ENCODE data around the gene ERCC6L.
A peak's percentile ranks its signal among the peaks of the same experiment; 100 is the strongest.

The ERCC6L gene, protein sequence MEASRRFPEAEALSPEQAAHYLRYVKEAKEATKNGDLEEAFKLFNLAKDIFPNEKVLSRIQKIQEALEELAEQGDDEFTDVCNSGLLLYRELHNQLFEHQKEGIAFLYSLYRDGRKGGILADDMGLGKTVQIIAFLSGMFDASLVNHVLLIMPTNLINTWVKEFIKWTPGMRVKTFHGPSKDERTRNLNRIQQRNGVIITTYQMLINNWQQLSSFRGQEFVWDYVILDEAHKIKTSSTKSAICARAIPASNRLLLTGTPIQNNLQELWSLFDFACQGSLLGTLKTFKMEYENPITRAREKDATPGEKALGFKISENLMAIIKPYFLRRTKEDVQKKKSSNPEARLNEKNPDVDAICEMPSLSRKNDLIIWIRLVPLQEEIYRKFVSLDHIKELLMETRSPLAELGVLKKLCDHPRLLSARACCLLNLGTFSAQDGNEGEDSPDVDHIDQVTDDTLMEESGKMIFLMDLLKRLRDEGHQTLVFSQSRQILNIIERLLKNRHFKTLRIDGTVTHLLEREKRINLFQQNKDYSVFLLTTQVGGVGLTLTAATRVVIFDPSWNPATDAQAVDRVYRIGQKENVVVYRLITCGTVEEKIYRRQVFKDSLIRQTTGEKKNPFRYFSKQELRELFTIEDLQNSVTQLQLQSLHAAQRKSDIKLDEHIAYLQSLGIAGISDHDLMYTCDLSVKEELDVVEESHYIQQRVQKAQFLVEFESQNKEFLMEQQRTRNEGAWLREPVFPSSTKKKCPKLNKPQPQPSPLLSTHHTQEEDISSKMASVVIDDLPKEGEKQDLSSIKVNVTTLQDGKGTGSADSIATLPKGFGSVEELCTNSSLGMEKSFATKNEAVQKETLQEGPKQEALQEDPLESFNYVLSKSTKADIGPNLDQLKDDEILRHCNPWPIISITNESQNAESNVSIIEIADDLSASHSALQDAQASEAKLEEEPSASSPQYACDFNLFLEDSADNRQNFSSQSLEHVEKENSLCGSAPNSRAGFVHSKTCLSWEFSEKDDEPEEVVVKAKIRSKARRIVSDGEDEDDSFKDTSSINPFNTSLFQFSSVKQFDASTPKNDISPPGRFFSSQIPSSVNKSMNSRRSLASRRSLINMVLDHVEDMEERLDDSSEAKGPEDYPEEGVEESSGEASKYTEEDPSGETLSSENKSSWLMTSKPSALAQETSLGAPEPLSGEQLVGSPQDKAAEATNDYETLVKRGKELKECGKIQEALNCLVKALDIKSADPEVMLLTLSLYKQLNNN

DNA sequence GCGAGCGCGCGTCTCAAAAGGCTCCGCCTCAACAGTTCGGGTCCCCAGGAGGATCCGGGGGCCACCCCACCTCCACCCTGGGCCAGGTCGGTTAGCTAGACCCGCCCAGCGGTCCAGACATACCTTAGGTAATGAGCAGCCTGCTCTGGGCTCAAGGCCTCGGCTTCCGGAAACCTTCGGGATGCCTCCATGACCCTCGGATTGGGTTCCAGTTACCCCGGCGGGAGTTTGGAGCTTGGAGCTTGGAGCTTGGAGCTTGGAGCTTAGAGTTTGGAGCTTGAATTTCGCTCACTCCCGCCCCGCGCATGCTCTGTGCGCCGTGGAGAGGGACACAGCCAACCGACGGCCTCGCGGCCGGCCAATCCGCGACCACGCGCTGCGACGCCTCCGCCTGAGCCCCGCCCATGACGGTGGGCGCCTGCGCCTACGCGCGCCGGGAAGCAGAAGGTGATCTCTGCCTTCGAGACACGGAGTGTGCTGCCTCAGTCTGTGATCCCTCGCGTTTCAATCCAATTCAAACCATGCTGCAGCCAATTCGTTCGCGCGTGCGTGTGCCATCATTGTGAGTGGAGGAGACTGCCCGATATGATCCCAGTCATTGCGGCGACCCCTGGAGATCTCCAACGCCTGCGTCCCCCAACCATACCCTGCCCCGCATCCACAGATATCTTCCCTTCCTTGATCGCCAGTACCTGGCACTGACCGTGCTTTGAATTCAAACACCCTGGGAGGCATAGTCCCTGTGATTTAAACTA, at the start of gene ERCC6L:
TSS of gene ERCC6L (minus strand) at position 307 of the 755 bp plus-strand sequence. CDS start at position 191, 116 bp downstream.
- DNase-seq = peak; percentile 84

DNA sequence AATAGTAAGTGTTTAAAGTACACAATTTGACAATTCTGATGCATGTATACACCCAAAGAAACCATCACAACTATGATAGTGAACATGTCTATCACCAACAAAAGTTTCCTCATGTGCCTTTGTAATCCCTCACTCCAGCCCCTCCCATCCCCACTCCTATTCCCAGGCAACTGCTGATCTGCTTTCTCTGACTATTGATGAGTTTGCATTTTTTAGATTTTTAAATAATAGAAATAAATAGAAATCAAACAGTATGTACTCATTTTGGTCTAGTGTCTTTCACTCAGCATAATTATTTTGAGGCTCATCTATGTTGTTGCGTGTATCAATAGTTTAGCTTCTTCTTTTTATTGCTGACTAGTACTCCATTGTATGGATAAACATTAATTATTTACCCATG, 43.5 kb upstream of the ERCC6L start:
- no peak for DNase-seq

DNA sequence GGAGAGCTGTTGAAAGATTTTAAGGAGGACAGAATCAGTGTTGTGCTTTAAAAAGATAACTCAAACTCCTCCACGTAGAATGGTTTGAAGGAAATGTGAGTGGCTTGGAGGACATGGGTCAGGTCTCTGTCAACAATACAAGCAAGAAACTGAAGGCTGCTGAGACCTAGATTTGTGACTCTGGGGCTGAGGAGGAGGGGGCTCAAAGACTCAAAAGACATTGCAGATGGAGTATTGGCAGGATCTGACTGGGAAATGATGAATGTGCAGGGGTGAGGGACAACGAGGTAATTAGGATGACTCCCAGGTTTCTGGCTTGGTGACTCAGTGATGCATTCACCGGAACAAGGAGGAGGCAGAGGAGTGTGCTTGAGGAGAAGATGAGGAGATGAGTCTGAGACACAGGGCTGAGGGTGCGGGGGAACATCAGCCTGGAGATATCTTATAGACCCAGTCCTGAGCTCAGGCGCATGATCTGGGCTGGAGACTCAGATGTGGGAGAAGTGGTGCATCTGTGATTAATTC, 41.6 kb upstream of the ERCC6L start:
- no peak for DNase-seq

DNA sequence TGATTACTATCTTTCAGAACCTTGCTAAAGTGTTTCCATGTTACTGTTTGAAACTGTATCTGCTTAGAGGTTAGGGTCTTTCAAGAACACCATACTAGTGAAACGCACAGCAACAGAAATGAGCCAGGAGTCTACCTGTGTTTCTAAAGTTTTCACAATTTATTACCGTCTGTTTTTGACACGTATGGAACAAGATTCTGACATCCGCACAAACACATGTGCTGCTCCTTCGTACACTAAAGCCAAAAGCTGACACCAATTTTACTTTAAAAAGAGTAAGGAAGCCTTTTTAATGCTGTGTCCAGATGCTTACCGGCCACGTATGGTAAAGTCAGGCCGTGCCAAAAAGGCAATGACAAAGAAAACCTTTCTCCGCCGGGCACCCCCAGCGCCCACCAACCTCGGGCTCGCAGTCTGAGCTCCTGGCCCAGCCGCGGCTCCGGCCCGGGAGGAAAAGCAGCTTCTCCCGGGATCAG, 37.7 kb upstream of the ERCC6L start:
- DNase-seq = no peak

DNA sequence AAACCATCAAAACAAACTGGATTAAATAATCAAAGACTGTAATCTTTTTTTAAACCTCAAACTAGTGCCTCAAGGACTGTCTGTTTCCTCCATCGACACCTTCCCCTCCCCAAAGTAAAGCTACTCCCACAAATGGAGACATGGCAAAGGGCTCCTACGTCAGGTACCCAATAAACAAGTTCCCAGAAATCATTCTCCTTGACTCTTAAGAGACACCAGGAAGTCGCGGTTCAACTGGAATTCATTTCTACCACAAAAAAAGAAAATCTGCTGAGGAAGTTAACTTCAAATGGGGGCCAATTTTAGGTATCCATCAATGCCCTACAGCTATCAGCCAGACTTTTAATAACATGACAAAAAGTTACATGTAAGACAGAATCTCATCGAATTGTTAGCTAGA, 35.7 kb upstream of the ERCC6L start:
- no peak for DNase-seq

DNA sequence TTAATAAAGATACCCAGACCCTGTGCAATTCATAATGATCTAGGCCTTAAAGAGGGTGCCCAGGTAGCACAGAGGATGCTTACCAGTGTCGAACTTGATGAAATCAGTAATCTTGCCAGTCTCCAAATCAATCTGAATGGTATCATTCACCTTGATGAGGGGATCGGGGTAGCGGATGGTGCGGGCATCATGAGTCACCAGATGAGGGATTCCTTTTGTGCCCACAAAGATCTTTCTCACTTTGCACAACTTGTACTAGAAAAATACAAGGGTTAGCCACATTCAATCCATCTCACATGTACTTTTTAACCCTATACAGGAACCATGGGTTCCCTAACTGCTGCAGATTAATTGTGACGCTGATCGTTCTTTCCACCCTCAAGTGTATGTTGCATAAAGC, 34.9 kb upstream of the ERCC6L start:
- peak; percentile 28 for DNase-seq

DNA sequence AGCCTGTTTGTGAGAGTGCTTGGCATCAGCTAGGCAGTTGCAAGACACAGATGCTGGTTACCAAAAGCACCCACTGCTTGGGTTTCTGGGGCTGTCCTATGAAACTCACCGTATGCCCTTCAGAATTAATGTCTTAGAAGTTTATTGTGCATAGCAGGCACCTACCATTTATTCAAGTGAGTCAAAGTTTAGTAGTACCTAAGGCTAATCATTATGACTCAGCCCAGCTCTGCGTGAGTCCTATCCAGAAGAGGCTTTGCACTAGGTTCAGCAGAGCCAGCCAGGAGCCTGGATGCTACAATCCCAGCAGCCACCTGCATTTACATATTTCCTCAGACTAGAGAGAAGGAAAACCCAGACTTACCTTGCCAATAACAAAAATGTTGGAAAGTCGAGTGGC, 34.0 kb upstream of the ERCC6L start:
- DNase-seq = no peak

DNA sequence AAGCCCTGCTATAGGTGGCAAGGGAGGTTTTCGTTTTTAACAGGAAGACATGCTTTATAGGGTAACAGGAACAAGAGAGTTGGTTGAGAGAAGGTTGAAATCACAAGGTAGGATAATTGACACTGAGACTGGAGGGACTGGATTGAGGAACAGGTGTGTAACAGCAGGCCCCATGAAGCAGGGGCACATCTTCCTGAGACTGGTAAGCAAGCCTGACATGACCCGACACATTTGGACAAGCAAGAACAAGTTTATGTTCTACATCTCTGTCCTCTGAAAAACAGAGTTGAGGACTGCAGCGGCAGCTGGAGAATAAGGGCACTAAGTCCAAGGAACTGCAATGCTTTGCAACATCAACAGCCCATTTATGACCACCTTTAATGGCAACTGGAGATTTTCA, 33.0 kb upstream of the ERCC6L start:
- no peak for DNase-seq

DNA sequence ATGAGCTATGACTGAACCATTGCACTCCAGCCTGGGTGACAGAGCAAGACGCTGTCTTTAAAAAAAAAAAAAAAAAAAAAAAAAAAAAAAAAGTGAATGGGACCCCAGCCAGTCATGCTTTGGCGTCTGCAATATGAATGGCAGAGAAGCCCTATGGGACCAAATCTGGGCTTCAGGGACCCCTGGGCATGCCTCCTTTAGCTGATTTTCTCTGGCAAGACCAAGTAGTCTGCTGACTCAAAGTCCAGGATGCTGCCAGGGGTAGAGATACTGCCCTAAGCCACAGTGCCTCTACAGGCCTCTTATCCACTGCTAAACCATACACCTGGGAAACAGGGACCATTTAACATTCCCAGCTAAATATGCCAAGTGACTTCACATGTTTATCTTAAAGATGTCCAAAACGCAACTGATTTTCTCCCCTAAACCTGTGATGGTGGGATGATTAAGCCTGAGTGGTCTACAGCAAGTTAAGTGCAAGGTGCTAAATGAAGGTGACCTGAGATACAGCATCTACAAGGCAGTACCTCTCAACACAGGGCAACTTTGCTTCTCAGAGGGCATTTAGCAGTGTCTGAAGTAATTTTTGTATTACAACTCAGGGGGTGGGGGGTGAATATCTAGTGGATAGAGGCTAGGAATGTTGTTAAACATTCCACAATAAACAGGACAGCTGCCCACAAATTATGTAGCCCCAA, 32.4 kb upstream of the ERCC6L start:
- DNase-seq = no peak

DNA sequence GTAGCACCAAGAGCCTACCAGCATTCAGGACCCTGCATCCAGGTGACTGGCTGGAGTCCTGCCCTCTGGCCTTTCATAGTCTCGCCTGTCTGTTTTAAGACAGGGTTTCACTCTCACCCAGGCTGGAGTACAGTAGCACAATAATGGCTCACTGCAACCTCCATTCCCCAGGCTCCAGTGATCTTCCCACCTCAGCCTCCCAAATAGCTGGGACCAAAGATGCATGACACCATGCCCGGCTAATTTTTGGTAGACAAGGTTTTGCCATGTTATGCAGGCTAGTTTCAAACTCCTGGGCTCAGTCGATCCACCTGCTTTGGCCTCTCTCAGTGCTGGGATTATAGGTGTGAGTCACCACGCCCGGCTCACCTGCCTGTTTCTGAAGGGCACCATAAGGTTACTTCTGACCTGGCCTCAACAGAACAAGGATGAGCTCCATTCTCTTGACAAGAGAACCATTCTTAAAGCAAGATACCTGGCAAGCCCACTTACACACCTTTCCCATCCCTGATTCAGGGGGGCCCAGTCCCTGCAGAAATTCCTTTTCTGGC, 31.6 kb upstream of the ERCC6L start:
- DNase-seq = no peak

DNA sequence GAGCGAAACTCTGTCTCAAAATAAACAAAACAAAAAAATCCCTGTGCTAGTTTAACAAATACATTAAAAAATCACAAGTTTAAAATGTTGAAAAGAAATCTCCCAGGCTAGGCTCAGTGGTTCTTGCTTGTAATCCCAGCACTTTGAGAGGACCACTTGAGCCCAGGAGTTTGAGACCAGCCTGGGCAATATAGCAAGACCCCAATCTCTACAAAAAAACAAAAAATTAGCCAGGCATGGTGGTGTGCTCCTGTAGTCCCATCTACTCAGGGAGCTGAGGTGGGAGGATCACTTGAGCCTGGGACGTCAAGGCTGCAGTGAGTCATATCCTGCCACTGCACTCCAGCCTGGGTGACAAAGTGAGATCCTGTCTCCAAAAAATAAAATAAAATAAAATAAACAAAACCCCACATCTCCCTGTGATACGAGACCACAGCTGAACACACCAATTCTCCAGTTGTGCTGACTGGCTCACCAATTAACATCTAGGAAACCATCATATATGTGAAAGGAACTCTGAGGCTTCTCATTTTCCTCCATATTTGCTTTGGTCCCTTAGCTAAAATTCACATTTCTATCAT, 30.9 kb upstream of the ERCC6L start:
- peak; percentile 13 for DNase-seq

DNA sequence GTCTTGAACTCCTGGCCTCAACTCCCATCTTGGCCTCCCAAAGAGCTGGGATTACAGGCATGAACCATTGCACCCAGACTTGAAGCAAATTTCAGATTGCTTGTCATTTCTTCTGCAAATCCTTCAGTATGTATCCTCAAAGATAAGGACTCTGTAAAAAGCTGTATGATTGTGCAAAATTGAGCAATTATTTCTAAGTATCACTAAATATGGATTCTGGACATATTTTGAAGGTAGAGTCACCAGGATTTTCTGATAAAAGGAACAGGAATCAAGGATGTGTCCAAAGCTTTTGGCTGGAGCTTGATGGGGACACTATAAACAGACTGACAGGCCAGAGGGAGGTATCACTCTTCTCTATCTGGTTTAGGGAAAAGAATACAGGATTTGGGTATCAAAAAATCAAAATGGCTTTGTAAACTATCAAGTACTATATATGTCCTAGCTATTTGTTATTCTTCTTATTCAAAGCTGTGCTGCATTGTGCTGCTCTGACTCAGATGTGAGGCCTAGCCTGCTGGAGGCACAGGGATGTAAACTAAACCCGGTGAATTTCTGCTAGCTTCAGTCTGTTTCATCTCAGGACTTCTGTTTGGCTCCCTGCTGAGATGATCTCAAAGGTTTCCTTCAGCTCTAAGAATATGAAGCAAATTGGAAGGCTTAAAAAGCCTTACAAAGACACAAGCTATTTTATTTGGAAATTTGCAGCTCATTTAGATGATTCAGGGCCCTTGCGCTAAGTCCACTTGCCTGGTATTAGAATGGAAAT, 30.0 kb upstream of the ERCC6L start:
- DNase-seq = no peak

DNA sequence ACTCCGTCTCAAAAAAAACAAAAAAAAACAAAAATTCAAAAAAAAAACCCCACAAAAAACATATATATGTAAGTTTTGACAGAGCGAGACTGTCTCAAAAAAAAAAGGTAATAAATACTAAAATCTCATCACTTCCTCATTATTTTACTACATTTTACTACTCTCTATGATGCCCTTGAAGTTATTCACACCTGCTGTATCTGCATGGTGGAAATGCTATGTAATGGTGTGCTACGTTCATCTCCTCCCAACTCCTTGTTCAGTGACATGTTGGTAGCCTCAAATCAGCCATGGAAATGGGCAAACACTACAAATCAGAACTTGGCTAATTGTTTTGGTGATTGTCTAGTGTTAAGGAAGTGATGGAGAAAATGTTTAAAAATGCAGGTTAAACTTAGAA, 26.4 kb upstream of the ERCC6L start:
- DNase-seq = no peak

DNA sequence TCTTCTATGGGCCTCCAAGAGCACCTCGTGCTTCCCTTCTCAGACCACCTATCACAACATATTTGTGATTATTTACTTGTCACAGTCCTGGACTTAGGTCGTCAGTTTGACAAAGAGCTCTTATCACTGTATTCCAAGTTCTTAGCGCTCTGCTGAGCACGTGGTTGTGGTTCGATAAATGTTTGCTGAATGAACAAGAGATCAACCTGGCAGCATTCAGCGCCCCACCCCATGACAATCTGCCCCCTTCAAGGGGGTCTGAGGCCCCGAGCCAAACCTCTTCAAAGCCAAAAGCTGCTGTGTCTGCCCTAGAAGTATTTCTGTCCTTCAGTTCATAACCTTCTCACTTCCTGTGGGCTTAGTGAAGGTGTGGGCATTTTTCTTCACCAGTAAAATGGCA, 23.2 kb upstream of the ERCC6L start:
- no peak for DNase-seq

DNA sequence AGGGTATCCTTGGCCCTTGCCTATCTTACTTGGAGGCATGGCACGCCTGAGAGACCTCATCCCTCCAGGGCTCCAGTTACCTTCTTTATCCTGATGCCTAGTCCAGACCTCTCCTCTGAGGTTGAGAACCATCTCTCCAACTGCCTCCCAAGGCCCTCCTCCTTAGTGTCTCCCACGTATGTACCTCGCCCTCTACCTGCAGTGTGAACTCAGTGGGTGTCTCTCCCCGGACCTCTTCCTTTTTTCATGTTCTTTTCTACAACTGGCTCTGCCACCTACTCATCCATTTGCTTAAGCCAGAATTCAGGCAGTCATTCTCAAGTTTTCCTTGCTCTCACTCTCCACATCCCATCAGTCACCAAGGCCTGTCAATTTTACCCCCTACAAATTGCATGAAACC, 21.6 kb upstream of the ERCC6L start:
- no peak for DNase-seq

DNA sequence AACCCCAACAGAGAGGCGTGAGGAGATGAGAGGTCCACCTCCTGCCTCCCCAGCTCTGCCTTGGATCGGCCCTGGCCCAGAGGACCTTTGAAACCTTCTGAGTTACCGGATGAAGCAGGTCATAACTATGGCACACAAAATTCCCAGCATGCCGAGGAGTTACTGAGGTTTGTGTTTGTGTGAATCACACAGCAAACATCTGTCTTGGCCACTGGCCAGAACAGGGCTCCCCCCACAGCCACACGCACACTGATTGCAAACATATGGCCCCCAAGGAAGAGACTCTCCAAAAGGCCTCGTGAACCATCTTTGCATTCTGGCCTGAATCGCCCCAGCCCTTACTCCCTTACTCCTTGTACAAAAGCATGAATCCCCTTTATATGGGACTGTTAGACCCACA, 19.3 kb upstream of the ERCC6L start:
- DNase-seq = no peak

DNA sequence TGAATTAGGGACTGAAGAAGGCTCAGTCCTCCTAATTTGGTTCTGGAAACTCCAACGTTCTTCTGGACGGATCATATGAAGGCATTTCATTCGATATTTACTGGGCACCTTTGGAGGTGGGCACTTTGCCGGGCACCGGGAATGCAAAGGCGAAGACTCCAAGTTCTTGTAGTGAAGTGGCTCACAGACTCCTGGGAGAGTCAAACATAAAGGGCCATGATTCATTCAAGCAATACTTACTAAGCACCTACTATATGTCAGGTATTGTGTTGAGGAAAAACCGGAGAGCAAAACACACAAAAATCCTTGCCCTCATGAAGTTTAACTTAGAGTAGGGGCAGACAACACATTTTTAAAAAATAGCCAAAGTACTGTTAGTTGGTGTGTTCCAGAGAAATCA, 17.0 kb upstream of the ERCC6L start:
- no peak for DNase-seq

DNA sequence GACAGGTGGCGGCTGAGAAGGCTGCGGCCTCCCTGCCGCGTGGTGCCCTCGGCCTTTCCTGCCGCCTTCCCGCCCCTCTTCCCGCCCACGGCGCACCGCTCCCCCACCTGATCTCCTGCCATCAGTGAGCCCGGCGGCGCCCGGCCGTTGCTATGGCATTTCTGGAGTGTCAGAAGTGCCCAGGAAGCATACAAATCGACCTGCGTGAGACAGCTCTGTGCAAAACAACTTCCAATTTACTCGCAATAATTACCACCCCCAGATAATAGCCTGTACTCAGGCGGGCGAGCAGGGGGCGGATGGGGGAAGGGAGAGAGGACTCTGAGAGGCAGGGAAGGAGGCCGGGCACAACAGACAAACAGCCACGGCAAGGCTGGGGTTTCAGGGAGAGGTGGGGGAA, 16.6 kb upstream of the ERCC6L start:
- no peak for DNase-seq

DNA sequence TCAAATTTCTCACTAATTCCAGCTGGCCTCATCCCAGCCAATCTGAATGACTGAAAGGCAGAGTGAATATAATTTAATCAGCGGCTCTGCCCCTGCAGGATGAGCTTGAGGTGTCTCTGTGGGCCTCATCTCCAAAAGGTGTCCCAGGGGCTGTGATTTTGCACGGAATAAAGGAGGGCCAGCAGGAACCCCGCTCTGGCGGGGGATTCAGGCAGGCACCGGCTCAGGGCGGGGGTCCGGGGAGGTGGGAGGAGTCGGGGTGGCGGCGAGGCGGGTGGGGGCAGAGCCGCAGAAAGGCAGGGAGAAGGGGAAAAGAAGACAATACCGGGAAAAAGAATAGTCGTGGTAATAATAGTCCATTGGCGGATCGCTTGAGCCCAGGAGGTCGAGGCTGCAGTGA, 16.0 kb upstream of the ERCC6L start:
- DNase-seq = no peak

DNA sequence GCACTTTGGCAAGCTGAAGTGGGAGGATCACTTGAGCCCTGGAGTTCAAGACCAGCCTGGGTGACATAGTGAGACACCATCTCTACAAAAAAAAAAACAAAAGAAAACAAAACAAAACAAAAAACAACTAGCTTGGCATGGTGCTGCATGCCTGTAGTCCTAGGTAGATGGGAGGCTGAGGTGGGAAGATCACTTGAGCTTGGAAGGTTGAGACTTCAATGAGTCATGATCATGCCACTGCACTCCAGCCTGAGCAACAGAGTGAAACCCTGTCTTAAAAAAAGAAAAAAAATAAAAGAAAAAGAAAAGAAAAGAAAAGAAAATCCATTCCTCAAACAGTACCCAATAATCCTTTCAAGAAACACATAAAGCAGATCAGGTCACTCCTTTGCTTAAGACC, 14.9 kb upstream of the ERCC6L start:
- no peak for DNase-seq

Measured in CD4-positive, alpha-beta T cell treated with Interleukin-4 for 4 hours (primary cell).